NCI-H748 (cell line): ENCODE data around the gene BBX.
A peak's percentile ranks its signal among the peaks of the same experiment; 100 is the strongest.

Experiments used
- DNase-seq: peaks from one replicate; lab custom pipeline; 2025; ENCODE audit not compliant: unreplicated experiment; lab: John Stamatoyannopoulos, UW

Gene BBX

DNA sequence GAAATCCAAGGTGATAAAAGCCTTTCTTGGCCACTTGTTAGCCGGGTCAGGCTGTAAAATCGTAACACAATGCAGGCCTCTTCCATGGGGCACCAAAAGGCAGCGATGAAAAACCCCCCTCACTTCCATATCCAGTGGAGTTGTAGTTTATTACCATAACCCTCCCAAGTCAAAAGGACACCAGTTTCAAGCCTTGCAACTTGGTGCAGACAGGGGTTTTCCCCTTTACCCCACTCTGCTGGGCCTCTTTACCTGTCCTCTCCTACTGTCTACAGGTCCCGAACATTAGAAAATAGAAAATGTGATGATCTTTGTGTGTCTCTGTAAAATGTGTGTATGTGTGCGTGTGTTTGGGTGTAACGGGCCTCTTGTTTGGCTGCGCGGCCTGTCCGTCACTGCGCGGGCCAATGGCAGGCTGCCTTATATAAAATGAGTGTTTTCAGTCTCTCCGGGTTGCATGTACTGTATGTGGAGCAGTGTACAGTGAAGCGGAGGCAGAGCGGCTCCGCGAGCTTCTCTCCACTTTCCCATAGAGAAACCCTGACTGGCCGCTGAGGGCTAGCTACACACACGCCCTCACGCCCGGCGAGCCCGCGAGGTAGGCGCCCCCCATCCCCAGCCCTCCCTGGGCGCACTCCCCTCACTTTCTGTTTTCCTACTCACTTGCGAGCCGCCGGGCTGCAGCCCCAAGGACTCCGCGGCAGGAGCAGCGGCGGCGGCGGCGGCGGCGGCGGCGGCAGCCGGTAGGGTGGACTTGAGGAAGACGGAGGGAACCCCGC, at the start of gene BBX:
Gene BBX, plus strand, starts transcription at position 453 of the 779 bp plus-strand sequence. CDS start 187,499 bp downstream, outside the sequence.
- peak; percentile 93 for DNase-seq

DNA sequence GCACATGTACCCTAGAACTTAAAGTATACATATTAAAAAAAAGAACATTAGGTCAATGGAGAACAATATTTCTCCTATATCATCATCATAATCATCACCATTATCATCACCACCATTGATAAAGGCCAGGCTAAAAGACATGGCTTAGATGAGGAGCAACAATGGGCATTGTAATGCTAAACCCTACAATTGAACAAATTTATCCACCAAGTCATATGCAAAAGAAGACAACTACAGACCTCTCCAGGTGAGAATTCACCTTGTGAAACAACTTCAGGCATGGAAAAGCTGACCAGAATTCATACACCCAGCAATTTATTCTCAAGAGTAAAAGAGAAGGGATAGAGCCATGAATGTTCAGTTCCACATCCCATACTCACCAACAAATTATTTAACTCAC, 46.3 kb upstream of the BBX start:
- DNase-seq: no peak

DNA sequence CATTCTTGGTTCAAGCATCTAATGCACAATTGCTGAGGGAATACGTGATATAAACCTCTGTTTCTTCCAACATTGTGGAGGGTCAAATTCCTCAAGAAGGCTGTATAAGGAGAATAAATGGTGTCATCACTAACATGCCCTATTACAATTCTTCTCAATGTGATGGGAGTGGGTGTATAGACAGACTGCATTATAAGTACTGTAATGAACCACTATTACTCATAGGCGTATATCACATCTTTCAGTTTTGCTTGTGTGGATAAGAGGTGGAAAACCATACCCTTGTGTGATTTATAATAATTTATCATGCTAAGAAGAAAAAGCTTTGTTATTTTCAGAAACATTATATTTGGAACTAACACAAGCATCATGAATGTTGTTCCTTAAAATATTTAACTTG, 35.3 kb upstream of the BBX start:
- no peak for DNase-seq

DNA sequence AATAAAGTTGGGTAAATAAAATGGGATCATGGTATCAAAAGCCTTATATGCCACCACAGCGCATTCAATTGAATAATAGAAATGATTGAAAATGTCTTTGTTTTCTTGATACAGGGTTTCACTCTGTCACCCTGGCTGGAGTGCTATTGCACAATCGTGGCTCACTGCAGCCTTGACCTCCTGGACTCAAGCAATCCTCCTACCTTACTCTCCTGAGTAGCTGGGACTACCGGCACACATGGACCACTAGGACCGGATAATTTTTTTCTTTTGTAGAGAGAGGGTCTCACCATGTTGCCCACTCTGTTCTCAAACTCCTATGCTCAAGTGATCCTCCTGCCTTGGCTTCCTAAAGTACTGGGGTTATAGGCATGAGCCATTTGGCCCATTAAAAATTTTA, 33.8 kb upstream of the BBX start:
- DNase-seq: no peak

DNA sequence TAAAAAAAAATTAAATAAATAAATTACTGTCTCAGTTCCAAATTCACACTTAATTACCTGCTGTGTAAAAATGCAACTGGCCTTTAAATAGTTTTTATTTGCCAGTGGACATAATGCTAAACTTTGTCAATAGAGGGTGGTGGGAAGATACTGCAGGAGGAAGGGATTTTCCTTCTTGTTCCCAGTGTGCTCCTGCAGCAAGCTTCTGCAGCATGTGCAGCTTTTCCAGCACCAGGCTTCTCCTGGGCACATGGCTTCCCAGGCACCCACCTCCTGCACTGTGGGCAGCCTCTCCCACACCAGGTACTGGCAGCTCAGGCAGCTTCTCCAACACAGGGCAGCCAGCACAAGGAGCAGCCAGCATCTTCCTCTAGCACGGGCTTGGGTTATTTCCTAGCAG, 29.6 kb upstream of the BBX start:
- no peak for DNase-seq

DNA sequence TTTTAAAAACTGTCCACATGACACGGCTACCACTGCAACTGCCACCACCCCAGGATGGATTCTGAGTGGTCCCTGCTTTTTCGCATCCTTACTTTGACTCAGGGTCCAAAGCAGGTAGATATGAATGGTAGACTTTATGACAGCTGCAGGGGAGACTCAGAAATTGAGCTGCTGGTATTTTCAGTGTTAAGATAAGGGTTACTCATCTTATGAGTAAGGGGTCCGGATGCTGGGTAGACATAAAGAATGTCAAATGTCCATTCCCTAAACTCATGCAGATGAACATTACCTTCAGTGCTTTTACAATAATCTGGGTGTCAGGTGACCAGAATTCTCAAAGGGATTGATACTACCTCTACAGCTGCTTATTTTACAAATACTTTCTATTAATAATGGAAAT, 25.9 kb upstream of the BBX start:
- DNase-seq: no peak

DNA sequence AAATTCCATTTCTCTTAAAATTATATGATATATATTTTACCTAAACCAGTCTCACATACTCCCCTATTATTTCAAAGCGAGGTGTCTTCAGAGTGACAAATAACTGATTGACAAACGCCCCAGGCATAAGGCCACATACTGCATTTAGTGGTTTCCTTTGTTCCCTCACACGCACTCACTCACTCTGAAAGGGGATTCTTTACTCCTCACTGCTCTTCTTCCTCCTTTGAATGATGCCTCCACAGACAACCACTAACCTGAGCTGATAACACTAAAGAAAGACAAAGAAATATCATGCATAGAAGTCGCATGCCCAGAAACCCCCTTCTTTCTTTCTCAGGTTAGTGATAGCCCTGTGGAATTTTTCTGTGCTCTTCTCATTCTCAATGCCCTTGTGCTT, 24.1 kb upstream of the BBX start:
- no peak for DNase-seq

DNA sequence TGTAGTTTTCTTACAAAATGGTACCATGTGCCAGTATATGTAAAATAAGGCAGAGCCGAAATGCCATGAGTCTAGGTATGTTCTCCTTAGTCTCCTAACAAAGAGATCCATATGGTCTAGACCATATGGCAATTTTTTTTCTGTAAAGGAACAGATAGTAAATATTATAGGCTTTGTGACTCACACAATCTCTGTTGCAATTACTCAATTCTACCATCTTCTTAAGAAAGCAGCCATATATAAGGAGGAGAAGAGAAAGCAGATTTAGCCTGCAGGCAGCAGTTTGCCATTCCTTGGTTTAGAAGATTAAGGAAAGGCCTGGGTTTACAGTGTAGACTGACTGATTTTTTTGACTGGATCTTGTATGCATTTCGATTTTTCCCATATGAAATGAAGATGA, 16.3 kb upstream of the BBX start:
- no peak for DNase-seq

DNA sequence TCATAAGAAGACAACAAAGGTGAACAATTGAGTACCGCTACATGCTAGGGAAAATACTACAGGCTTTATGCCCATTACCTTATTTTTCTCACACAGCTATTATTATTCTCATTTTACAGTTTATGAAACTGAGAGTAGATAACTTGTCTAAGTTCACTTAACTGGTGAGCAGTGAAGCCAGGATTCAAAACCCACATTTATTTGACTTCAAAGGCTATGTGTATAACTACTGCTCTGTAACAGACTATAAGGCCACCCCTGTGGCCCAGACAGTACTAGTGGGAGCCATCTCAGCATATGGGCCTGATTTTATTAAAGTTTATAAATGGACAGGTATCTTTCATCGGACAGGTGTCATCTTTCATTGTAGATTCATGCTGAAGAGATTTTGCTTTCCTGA, 14.4 kb upstream of the BBX start:
- no peak for DNase-seq

DNA sequence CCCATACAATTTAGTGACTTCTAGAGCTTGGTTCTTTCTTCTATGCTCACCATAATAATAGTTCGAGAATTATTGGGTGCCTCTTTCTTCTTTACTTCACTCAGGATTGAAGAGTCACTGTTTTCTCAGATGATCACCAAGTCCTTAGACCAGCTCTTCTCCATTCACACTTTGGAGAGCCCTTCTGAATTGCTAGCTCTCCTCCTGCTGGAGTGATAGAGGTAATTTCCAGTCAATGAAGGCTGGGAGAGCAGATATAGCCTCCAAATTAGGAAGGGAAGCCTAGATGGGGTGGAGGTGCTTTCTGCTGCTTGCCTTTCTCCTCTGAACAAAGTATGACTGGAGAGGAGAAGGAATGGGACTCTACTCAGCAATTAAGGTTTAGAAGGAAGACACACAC, 10.7 kb upstream of the BBX start:
- peak; percentile 1 for DNase-seq

DNA sequence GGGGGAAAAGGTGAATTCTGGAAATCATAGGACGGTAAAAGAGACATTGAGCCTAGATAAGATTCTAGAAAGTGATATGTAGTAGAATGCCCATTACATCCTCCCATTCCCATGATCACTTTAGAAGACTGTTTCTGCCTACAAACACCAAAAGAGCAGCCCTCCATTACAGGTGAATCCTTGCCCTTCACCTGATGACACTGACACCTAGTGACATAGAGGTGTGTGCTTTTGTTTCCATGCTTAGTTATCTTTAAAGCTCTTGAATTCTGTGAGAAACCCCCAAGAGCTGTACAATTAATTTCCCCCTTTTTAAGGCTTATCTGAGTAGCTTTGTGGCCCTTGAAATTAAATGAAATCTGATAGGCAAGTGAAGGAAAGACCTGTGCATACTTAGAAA, 8.3 kb upstream of the BBX start:
- no peak for DNase-seq

DNA sequence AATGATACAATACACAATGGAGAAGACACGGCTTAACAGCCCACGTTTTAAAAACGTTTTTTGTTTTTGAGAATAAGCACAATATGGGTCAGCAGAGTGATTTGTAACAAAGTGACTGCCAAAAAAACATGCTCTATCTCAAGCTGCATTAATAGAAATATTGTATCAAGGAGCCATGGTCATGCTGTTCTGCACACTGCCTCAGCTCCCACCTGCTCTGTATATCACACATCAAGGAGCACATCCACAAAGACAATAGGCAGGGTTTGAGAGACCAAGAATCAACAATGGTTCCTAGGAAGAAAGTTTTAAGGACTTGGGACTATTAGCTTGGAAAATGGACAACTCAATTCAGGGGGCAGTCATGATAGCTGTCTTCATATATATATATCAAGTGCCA, 6.3 kb upstream of the BBX start:
- DNase-seq: no peak

DNA sequence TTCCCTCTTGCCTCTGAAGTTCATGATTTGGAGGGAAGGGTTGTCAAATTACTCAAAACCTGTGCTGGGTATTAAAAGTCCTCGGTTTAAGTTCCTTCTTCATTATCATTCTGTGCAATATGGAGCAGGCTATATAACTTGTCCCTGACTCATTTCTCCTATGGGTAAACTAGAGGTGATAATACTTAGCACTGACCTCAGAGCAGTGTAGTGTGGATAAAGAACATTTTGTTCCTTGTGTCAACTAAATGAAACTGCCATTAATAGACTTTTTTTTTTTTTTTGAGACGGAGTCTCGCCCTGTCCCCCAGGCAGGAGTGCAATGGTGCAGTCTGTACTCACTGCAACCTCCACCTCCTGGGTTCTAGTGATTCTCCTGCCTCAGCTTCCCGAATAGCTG, 2.2 kb upstream of the BBX start:
- no peak for DNase-seq

DNA sequence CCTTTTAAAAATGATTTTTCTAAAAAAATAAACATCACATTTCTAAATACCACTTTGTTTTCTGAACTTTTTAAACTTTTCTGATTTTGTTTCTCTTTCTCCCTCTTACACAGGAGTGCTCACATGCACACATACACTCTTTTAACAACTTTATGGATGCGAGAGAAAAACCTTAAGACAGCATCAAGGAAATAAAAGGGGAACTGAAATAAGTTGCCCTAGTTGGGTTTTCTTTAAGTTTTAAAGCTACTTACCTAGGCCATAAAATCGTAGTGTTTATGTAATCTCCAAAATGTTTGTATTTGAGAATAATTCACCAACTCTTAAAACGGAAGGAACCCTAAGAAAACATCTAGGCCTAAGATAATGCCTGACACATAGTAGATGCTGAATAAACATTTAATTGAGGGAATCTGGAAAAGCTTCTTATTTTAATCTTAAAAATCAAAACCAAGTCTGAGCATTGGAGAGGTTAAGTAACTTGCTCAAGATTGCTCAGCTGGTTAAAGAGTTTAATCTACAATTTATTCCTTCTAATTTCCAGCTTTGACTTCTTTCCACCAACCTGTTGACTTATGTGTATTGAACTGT, 1.2 kb upstream of the BBX start:
- no peak for DNase-seq

DNA sequence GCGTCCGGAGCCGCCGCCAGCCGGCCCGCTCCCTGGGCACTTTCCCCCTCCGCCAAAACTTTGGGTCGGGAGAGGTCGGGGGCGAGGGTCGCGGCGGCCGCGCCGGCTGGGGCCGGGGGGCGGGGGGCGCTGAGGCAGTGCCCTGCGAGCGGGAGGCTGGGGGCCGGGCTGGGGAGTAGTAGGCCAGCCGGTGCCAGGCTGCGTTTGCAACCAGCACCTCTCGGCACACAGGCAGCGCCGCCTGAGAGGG, 452 bp downstream of the BBX start:
- DNase-seq: no peak

DNA sequence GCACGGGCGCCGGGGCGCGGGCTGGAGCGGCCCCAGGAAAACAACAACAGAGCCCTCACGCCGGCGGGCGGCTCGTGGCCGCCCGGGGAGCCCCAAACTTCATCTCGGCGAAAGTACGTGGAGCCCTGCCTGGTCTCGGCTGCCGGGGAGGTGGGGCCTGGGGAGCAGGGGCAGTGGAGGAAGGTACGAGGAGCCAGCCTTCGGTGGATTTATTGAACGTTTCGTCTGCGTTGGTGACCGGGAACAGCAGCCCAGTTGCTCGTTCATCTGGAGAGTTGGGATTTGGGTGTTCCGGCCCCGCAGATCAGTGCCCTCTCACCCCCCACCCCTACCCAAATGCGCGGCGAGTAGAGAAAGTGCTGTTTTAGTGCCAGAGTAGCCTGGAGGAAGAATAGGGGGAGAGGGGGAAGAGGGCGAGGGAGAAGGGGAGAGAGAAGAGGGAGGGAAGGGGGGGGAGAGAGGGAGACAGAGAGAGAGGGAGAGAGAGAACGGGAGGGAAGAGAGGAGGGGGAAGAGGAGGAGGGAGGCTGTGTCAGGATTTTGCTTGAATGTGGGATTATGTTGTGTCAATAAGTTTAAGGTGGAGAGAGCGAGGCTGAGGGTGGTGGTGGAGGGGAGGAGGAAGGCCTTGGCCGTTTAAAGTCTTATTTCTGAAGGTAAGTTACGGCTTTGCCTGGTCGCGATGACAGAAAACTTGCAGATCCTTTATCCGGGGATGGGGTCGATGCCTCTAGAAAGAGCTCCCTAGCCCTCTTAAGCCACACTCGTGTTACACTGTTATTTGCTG, 970 bp downstream of the BBX start:
- peak; percentile 62 for DNase-seq

DNA sequence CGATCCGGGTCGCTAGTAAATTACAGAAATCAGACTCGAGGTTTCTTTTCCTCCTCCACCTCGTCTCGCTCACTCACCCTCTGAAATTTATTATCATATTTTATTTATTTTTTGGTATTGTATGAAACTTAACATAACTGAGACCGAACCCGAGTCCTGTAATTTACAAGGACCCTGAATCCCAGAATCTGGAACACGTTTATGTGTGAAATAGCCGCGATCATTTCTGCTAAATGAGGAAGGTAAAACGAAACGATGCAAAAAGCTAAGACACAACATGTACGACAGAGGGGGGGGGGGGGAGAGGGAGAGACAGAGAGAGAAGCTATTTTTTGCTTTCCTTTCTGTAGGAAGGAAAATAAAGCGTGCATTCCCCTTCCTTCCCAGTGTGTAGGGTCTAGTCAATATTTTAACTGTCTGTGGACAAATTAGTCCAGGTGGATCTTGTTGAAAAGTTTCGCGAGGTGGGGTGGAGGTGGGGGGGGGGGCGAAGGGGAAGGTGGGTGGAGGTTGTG, 1.6 kb downstream of the BBX start:
- peak; percentile 43 for DNase-seq

DNA sequence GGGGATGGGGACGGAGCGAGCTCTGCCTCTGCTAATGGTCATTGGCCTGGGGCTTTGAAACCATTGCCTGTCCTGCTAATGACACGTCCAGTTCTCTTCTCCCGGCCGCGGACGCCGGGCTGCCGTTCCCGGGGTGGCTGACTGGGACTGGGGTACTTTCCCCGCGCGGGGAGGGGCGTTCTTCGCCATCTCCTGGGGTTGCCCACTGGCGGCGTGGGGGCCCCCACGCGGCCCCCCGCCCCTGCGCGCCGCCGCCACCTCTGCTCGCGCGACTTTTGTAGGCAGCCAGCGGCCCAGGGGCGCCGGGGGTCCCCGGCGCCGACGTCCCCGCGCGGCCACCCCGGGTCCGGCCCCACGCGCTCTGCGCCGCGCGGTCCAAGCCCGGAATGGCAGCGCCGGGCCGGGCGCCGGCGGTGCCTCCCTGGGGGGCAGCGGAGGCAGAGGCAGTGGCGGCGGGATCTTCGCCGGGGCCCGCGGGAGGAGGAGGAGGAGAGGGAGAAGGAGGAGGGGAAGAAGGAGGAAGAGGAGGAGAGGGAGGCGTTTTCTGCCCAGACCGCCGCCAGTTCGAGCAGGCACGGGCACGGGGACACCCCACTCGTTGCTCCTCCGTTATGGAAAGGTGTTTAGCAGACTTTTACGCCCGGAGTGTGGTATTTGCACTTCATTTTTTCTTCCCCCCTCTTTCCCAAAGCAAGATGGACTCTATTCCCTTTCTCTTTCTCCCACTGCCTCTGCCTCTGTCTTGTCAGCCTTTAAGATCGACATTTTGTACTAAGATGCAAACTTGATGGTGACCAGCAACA, 2.3 kb downstream of the BBX start:
- peak; percentile 52 for DNase-seq

DNA sequence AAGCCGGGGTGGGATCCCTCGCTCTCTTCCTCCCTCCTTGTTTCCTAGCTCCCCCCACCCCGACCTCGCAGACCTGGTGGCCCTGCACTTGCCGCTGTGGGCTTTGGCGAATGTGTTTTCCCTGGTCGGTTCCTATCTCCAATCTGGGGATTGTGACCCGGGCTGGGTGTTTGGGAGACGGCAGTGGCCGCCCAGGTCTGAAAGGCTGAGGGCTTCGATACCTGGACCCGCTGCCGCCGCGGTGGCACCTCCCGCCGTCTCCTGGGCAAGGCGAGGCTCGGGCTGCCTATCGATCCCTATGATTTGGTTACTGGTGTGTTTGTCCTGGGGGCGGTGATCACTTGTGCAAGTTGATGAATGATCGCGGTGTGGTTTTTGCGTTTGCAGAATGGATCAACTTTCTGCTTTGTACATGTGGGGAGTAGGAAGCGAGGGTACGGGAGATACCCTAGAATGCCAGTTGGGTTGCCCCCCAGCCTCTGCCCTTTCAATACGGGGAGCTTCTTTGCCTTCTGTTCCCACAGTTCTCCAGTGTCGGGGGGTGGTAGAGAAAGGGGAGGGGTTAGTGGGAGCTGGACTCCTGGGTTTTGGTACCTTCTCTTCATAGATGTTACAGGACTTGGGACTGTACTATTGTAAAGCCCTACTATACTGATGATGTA, 3.0 kb downstream of the BBX start:
- DNase-seq: peak; percentile 27

DNA sequence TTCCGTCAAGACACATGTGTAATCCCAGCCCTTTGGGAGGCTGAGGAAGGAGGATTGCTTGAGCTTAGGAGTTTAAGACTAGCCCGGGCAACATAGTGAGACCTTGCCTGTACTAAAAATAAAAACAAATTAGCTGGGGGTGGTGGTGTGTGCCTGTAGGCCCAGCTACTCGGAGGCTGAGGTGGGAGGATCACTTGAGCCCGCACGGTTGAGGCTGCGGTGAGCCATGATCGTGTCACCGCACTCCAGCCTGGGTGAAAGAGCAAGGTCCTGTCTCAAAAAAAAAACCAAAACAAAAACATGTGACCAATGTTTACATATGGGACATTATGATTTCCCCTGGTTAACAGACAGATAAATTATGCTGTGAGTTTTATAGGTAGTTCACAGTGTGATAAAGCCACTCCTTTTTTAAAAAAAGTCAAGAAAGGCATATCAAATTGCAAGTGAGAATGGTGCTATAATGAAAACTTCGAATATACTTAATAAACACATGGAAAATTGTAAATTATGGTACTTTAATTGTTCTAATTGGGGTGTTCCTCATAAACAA, 9.2 kb downstream of the BBX start:
- no peak for DNase-seq

DNA sequence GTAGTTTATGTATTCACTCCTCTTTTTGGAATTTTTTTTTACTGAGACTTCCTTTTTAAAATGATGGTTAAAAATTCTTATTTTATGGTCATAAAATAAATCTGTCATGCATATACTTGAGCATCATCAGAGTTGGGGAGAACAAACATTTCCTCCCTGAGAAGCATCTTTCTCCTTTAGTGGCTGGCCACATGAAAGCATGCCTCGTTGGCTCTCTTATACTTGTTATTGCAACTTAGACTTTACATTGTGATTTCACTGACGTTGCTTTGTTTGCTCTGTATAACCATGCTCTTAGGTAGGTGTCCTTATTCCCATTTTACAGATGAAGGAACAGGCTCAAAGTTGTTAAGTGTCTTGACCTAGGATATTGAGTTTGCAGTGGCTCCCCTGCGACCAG, 18.1 kb downstream of the BBX start:
- no peak for DNase-seq
